Measurements from ENCODE around the gene IFT122.
"Not testable (repeated sequence)": the region's sequence is repeated elsewhere in the genome, so short reads cannot be mapped to it uniquely, and the experiment has no call there.

DNA sequence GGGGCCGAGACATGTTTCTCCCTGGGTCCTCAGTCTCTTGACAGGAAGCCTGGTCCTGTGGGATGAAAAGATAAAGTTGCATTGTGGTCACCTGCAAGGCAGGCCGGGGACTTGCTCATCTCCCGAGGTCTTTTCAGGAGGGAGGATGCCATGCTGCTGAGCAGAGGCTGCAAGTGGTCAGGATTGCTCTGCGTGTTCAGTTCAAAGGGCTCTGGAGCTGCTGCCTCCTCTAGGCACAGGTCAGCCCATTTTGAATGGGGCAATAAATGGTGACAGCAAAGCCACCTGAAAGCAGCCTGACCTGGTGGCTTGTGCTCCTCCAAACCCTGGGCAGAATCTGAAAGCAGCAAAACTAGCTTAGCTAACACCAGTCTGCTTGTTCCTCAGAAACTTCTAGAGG, 51.1 kb downstream of the IFT122 start:
- TF ChIP-seq POLR2AphosphoS5, POLR2A (IDR thresholded peaks at IDR 0.05; ENCODE audit: low read depth, low read length): not testable (repeated sequence)

Data from GM12891 (cell line).